Raji (cell line): ENCODE data around the gene CA7.

Source experiments
- POLR2A ChIP-seq: IDR thresholded peaks from 2 replicates; pipeline ENCODE4 v1.6.1; 2011; ENCODE audit warnings: low read depth, low read length, control low read depth; ENCODE audit not compliant: insufficient read depth

CA7 gene

DNA sequence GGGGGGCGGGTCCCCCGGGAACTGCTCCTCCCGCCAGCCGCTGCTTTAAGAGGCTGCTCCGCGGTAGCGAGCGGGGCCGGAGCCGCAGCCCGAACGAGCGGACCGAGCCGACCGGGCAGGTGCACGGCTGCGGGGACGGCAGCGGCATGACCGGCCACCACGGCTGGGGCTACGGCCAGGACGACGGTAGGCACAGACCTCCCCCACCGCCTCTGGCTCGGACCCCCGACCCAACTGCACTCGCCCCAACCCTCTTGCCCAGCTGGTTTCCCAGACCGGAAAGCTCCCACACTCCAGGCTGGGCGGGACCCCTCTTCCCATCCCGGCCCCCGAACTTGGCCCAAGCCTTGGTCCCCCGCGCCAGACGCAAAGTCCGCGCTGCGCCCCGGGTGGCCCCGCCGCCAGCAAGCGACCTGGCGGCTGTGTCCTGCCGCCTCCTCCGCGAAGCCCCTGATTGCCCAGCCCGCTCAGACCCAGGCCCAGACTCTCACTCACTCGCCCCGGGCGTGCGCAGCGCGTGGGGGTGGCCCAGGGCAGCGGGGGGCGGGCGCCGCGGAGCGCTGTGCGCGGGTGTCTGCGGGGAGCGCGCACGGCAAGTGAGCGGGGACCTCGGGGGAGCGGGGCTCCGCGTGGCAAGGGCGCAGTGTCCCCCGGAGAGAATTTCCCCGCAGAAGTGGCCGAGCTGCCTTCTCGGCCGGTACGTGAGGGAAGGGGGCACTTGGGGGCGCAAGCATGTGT lies at the start of gene CA7:
Gene CA7 (plus strand): TSS at position 73 of the 738 bp plus-strand sequence. CDS start 74 bp downstream, at position 147.
- TF ChIP-seq POLR2A, result no peak

DNA sequence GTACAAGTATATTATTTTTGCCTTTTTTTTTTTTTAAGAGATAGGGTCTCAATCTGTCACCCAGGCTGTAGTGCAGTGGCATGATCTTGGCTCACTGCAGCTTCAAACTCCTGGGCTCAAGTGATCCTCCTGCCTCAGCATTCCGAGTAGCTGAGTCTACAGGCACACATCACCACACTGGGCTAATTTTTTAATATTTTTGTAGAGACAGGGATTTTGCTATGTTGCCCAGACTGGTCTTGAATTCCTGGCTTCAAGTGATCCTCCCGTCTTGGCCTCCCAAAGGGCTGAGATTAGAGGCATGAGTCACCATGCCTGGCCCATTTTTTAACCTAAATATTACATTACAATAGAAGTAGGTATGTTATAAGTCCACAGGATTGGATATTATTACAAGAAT lies 46.1 kb upstream of the CA7 start:
- TF ChIP-seq POLR2A, result no peak

DNA sequence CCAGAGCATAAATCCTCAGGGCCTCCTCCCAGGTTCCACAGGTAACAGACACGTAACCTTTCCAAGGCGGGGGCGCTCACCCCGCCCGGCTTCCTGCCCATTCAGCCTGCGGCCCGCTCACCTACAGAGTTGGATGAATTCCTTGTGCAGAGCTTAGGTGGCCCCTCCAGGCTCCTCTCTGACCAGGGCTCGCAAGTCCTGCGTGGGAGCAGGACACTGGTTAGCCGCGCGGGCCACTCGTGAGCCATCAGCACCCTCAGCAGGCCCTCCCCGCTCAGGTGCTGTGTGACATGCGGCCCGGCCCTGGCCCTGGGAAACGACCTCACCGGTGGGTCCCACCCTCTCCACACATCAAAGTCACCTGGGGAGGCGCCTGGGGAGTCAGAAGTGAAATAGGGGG lies 43.4 kb upstream of the CA7 start:
- no peak for TF ChIP-seq POLR2A

DNA sequence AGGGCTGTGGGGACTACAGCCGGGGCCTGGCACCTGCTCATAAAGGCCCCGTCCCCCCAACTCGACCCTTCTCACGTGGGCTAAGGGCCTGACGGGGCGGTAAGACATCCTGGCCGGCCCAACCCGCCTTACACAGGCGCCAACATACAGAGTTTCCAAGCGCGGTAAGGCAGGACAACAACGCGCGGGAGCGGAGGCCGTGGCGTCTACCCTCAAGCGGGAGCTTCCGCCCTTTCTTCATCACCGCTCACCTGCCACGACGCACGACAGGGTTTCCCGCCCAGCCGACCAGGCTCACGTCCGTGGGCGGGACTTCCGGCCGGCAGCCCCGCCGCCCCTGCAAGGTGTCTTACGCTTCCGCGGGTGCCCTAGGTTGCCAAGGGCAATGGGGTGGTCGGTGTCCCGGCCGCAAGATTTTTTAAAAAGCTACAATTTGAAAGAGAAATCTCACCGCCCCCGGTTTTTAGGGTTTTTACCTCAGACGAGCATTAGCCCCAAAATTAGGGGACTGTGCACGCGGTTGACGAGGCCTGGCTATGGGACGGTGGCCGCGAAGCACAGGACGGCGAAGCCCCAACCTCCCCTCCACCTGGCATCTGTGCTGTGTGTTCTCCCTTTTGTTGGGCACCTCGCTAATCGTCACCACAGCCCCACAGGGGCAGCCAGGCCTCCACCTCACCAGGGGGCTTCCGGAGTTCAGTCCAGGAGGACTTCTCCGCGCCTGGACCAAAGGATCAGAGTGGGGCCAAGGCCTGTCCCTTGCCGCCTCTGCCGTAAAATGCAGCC lies 42.7 kb upstream of the CA7 start, which contains the start of gene TERB1:
Gene TERB1 (minus strand): TSS at position 265 of the 786 bp plus-strand sequence. CDS start 4,786 bp downstream, outside the sequence.
- no peak for TF ChIP-seq POLR2A

DNA sequence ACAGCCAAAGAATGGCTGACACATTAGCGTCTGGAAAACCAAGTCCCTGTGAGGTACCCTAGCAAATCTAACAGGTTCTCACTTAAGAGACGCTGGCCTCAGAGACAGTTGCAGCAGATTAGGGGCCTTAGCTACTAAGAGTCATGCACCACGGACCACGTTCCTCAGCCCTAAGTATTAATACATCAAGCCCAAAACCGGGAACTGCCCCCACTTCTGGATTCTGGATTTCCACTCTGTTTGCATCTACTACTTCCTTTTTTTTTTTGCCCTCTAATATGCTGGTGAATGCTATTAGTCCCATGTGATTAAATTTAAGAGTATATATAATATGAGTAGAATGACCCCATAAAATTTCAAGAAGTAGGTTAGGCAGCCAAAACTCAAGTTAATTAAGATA lies 42.1 kb upstream of the CA7 start:
- no peak for TF ChIP-seq POLR2A

DNA sequence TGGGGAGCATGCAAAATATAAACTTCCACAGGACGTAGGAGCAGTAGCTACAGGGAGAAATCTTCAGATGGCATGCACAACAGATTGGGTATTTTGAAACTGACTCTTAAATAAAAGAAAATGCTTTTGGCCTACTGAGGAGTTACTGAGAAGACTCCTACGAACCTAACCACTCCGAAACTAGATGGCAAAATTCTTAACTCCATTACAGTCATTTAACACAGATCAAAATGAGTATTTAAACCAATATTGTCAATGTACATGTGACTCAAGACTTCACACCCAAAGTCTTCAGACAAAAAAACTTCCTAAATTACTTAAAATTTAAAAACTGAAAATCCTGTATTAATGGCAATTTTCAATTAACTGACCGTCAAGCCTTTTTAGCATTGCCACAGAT lies 34.4 kb upstream of the CA7 start:
- no peak for TF ChIP-seq POLR2A

DNA sequence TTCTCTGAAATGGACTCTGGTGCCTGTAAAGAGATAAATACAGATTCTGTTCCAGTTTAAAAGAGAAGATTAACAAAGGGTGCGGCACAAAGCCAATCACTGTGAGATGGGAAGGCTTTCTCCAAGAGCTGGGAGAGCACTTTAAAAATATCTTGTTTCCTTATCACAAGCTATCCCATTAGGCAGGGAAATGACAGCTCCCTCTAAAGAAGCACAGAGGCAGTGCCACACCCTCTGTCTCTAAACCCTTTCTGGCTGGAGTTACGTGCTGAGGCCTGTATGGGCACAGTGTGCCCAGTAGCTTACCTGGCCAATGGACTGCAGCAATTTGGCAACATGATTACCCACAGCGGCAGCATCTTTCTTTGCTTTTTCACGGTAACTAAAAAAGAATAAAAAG lies 33.8 kb upstream of the CA7 start:
- no peak for TF ChIP-seq POLR2A

DNA sequence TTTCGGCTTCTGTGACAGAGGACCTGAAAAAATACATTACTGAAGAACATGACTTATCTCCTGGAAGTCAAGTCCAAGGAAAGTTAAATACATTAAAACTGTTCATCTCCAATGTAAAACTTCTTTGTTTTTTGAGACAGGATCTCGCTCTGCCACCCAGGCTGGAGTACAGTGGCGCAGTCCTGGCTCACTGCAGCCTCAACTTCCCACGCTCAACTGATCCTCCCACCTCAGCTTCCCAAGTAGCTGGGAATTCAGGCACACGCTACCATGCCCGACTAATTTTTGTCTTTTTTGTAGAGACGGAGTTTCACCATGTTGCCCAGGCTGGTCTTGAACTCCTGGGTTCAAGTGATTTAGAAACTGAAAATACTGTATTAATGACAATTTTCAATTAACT lies 33.2 kb upstream of the CA7 start:
- TF ChIP-seq POLR2A, result no peak

DNA sequence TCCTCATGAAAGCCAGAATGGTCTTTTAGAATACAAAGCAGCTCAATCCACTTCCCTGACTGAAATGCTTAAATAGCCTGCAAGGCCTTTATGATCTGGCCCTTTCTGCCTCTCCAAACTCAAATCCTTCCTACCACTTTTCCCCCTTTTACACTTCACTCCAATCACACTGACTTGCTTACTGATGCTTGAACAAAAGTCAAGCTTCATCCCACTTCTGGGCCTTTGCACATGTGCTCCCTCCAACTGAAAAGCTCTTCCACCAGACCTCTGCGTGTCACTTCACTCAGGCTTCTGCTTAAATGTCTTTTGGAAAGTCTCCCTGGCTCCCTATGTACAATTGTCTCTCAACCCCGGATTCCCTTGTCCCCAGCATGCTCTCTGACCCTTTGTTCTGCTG lies 29.5 kb upstream of the CA7 start:
- no peak for TF ChIP-seq POLR2A

DNA sequence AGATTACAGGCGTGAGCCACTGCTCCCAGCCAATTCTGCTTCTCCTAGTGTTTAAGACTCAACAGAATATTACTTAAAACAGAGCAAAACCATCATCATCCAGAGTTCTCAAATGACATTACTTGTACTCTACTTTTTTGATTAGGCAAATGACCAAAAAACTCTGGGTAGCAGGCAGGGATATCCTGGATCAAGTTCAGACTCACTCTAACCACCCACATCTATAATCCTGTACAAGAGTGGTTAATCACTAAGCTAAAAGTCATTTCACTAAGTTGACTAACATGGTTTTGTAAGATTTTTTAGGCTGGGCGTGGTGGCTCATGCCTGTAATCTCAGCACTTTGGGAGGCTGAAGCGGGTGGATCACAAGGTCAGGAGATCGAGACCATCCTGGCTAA lies 20.2 kb upstream of the CA7 start:
- no peak for TF ChIP-seq POLR2A

DNA sequence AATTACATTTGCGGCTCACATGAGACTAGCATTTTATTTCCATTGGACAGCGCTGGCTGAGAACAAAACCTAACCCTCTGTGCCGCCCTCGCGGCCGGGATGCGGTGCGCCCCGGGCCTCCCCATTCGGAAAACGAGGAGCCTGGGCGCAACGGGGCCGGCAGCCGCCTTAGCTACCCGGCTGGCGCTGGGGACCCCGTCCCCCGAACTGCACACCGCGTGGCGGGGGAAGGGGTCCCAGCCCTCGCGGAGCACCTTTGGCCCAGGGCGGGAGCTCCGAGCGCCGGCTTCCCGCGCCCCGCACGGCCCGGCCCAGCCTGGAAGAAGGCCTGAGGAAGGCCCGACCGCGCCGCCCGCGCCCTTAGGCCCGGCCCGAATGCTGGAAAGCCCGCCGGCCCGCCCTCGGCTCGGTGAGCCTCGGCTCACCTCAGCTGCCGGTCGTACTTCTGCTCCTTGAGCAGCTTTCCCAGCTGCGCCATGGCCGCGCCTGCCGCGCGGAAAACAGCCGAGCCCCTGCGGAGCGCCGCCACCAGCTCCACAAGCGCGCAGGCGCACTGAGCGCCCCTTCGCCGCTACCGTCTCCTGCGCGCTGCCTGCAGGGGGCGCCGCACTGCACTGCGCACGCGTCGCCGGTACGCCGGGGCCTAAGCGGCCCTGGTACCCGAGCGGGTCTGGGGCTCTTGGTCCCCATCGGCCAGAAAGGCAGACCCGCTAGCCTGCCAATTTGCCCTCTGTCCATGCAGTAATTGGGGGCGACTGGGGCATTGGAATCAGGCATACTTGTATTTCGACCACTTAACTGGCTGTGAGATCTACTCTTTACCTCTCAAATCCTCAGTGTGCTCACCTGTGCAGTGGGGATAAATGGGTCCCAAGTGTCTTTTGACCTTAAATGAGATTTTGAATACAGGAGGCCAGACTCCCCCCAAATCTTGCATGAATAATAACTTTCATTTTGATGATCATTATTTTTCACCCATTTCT lies 13.5 kb upstream of the CA7 start, which contains the start of gene NAE1:
Gene NAE1 (minus strand): TSS at position 555 of the 983 bp plus-strand sequence. CDS start 77 bp downstream, at position 478.
- TF ChIP-seq POLR2A, result peak; percentile 93

DNA sequence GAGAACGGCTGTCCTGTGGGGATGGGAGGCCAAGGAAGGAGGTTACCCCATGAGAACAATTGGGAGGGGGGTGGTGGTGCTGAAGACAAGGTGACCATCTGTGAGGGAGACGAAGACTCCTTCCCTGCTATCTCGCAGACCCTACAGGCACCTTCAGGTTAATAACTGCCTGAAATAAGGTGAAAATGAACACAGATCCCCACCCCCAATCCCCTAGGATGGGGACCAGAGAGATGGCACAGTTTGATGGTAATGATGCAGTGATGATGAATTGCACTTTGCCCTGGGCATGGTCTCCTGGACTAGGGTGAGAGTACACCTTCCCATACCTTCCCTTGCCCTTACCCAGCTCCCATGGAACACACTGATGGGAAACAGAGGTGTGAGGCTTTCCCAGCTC lies 12.0 kb upstream of the CA7 start:
- TF ChIP-seq POLR2A, result no peak

DNA sequence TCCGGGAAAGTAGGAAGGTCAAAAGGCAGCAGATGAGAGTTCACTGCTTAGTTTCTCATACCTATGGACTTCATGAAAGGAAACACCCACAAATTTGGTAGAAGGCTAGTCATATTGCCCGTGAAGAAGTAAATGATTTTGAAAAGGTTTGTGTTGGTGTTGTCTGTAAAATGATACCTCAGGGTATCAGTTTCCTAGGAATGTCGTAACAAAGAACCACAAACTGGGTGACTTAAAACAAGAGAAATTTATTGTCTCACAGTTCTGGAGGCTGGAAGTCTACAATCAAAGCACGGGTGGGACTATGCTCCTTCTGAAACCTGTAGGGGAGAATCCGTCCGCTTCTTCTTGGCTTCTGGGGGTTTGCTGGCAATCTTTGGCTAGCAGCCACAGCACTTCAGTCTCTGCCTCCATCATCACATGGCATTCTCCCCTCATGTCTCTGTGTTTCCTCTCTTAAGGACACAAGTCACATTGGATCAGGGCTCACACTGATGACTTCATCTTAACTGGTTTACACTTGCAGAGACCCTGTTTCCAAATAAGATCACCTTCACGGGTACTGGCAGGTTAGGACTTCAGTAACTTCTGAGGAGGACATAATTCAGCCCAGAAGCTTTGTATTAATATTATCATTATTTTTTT lies 11.4 kb upstream of the CA7 start:
- TF ChIP-seq POLR2A, result no peak

DNA sequence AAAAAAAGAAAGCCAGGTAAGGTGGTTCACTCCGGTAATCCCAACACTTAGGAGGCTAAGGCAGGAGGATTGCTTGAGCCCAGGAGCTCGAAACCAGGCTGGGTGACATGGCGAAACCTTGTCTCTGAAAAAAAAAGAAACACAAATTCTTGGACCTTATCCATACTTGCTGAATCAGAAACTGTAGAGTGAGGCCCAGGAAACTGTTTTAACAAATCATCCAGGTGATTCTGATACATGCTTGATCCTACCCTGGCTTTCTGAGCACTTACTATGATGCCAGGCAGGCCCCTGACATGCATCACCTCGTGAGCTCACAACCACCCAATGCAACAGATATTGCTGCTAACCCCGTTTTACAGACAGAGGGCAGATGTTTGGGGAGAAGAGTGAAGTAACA lies 9.5 kb upstream of the CA7 start:
- no peak for TF ChIP-seq POLR2A
